HG02759 (cell line): ENCODE measurements around the gene SERF1A.
"Not testable (repeated sequence)": the region's sequence is repeated elsewhere in the genome, so short reads cannot be mapped to it uniquely, and the experiment has no call there.

Experiments
- ATAC-seq: cut with Tn5 transposase; IDR thresholded peaks from one replicate; pipeline ENCODE4 v1.9.1; 2021; ENCODE audit warnings: mild to moderate bottlenecking, moderate library complexity; ENCODE audit not compliant: unreplicated experiment

The SERF1A gene

DNA sequence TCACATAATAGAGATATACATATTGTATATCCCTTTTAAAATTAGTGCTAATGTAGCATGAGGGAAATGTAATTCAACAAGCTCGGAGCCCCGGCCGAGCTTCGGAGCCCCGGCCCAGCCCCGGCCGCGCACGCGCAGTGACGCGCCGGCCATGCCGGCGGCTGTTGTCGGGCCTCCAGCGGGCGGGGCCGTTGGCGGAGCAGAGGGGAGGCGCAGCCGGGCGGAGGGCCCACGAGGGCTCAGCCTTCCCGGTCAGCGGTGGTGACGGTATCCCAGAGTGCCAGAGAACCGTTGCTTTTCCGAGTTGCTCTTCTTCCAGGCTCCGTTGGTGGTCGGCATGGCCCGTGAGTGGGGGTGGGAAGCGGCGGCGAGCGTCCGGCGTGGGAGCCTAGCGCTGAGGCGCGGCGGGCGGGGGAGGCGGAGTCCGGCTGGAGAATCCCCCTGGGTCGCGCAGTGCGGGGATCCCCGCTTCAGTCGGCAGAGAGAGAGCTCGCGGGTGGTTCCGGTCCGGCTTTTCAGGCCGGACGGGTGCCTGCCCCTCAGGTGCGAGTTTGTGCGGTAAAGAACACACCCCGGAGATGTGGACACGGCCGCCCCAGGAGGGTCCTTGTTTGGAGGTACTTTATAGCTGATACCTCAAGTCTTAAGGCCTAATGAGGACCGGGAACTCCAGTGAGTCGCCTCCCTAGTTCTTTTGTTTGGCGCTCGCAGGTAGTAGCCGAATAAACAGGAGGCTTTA, at the start of gene SERF1A:
SERF1A (plus strand) TSS at position 137 of the 739 bp plus-strand sequence; CDS start at position 338, 201 bp downstream.
- ATAC-seq: peak; percentile 97

GRCh38 chr5:70866778-70867177, 33.7 kb upstream of the SERF1A start:
- ATAC-seq: not testable (repeated sequence)

- ATAC-seq: not testable (repeated sequence)
These were observed 29.8 kb upstream of the SERF1A start for GRCh38 chr5:70870626-70871025.

GRCh38 chr5:70896076-70896475, 4.4 kb upstream of the SERF1A start:
- not testable (repeated sequence) for ATAC-seq

- ATAC-seq: peak; percentile 11
These were observed 753 bp downstream of the SERF1A start for GRCh38 chr5:70901272-70901571.

DNA sequence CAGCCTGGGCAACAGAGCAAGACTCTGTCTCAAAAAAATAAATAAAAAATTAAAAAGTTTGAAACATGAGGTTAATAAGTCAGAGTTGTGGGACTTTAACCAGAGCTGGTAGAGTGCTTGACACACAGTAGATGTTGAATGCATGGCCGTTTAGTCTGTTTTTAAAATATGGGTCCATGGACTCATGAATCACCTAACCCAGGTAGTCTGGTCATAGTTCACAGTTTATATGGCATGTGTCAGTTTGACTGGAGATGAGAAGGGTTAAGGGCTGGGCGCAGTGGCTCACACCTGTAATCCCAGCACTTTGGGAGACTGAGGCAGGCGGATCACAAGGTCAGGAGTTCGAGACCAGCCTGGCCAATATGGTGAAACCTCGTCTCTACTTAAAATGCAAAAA, 6.2 kb downstream of the SERF1A start:
- not testable (repeated sequence) for ATAC-seq

- not testable (repeated sequence) for ATAC-seq
These were observed 16.4 kb downstream of the SERF1A start for GRCh38 chr5:70916829-70917228.

- not testable (repeated sequence) for ATAC-seq
These were observed 24.7 kb downstream of the SERF1A start for GRCh38 chr5:70925211-70925562.

- ATAC-seq: not testable (repeated sequence)
These were observed 31.4 kb downstream of the SERF1A start for GRCh38 chr5:70931709-70932368.

GRCh38 chr5:70932560-70932959, 32.1 kb downstream of the SERF1A start:
- not testable (repeated sequence) for ATAC-seq

DNA sequence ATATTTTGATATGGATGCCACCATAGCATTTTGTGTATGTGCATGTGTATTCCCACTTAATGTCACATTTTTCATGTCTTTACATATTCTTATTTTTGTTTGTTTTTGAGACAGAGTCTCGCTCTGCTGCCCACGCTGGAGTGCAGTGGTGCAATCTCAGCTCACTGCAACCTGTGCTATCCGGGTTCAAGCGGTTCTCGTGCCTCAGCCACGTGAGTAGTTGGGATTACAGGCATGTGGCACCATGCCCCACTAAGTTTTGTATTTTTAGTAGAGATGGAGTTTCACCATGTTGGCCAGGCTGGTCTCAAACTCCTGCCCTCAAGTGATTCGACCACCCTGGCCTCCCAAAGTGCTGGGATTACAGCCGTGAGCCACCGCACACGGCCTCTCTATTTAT, 52.6 kb downstream of the SERF1A start:
- ATAC-seq: not testable (repeated sequence)
